ENCODE measurements around the gene RIPOR2. TPM values are rescaled to one million over a fixed set of nuclear protein-coding genes. Genes with fewer than 3 reads are reported as not detected.

Gene RIPOR2
- total and polyA plus RNA-seq, 4 donors: 1.6 to 10.9 (median 3.7) TPM

GRCh38 chr6:24822696-24823095 is 113.1 kb downstream of the RIPOR2 start:
- Histone ChIP-seq H3K9ac (ENCODE audit: low read depth in 1 of 2, low read length in 2 of 2) (no peak overlapping the region), H3K9me3 (ENCODE audit: control insufficient read depth in 4 of 4, low read length in 3 of 4) (no peaks in the 10 kb centered on the region), H3K36me3 (ENCODE audit: control insufficient read depth in 4 of 4, insufficient read depth in 3 of 4, low read depth in 1 of 4, low read length in 3 of 4) (no peaks in the 10 kb centered on the region), H3K4me1 (ENCODE audit: control insufficient read depth in 4 of 4, insufficient read depth in 4 of 4, low read length in 3 of 4) (no peaks in the 10 kb centered on the region), H3K27me3 (ENCODE audit: control insufficient read depth in 4 of 4, insufficient read depth in 4 of 4, low read length in 3 of 4) (no peaks in the 10 kb centered on the region), H3K27ac (ENCODE audit: low read depth in 1 of 2, low read length in 2 of 2) (no peak overlapping the region), H3K4me3 (ENCODE audit: low read depth in 1 of 3, low read length in 3 of 3) (no peak overlapping the region)
- DNase-seq (ENCODE audit: low spot score): no peak
- TF ChIP-seq RXRA (IDR thresholded peaks at IDR 0.05): no peak
- no peak for TF ChIP-seq JUND (IDR thresholded peaks at IDR 0.05)
- no peak for TF ChIP-seq TAF1 (conservative IDR thresholded peaks at IDR 0.05)
- TF ChIP-seq SP1 (IDR thresholded peaks at IDR 0.05): no peak
- no peak for TF ChIP-seq HNF4A (conservative IDR thresholded peaks at IDR 0.05)
- TF ChIP-seq NR2F2 (IDR thresholded peaks at IDR 0.05): no peak
- TF ChIP-seq, protein P1, sequence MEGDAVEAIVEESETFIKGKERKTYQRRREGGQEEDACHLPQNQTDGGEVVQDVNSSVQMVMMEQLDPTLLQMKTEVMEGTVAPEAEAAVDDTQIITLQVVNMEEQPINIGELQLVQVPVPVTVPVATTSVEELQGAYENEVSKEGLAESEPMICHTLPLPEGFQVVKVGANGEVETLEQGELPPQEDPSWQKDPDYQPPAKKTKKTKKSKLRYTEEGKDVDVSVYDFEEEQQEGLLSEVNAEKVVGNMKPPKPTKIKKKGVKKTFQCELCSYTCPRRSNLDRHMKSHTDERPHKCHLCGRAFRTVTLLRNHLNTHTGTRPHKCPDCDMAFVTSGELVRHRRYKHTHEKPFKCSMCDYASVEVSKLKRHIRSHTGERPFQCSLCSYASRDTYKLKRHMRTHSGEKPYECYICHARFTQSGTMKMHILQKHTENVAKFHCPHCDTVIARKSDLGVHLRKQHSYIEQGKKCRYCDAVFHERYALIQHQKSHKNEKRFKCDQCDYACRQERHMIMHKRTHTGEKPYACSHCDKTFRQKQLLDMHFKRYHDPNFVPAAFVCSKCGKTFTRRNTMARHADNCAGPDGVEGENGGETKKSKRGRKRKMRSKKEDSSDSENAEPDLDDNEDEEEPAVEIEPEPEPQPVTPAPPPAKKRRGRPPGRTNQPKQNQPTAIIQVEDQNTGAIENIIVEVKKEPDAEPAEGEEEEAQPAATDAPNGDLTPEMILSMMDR (IDR thresholded peaks at IDR 0.05; ENCODE audit: low read depth, low read length, missing input control): no peak
- TF ChIP-seq ZBTB33 (IDR thresholded peaks at IDR 0.05): no peak
- whole genome bisulfite sequencing: 97% methylated on average over 6 of the region's 6 CpGs

- 77% methylated on average over 3 of the region's 3 CpGs for WGBS
- TF ChIP-seq RAD21 (IDR thresholded peaks at IDR 0.05): no peak
- no peak for TF ChIP-seq FOXA2 (IDR thresholded peaks at IDR 0.05)
- TF ChIP-seq EGR1 (IDR thresholded peaks at IDR 0.05; ENCODE audit: low read depth in 2 of 2): no peak
- TF ChIP-seq, protein P2, sequence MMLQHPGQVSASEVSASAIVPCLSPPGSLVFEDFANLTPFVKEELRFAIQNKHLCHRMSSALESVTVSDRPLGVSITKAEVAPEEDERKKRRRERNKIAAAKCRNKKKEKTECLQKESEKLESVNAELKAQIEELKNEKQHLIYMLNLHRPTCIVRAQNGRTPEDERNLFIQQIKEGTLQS (IDR thresholded peaks at IDR 0.05): no peak
- no peak for TF ChIP-seq HNF4A (conservative IDR thresholded peaks at IDR 0.05)
- TF ChIP-seq, protein P1 (IDR thresholded peaks at IDR 0.05; ENCODE audit: low read depth, low read length, missing input control): no peak
- no peak for TF ChIP-seq ZBTB33 (IDR thresholded peaks at IDR 0.05)
- TF ChIP-seq, protein P3, sequence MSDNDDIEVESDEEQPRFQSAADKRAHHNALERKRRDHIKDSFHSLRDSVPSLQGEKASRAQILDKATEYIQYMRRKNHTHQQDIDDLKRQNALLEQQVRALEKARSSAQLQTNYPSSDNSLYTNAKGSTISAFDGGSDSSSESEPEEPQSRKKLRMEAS (IDR thresholded peaks at IDR 0.05): no peak
- no peak for TF ChIP-seq NR2F2 (IDR thresholded peaks at IDR 0.05)
- TF ChIP-seq YY1 (IDR thresholded peaks at IDR 0.05): no peak
- no peak for TF ChIP-seq FOXA1 (IDR thresholded peaks at IDR 0.05)
- no peak for TF ChIP-seq SP1 (IDR thresholded peaks at IDR 0.05)
- no peak for DNase-seq (ENCODE audit: low spot score)
- Histone ChIP-seq H3K9ac (ENCODE audit: low read depth in 1 of 2, low read length in 2 of 2) (no peak overlapping the region), H3K27me3 (ENCODE audit: control insufficient read depth in 4 of 4, insufficient read depth in 4 of 4, low read length in 3 of 4) (no peaks in the 10 kb centered on the region), H3K36me3 (ENCODE audit: control insufficient read depth in 4 of 4, insufficient read depth in 3 of 4, low read depth in 1 of 4, low read length in 3 of 4) (no peaks in the 10 kb centered on the region), H3K27ac (ENCODE audit: low read depth in 1 of 2, low read length in 2 of 2) (no peak overlapping the region), H3K4me3 (ENCODE audit: low read depth in 1 of 3, low read length in 3 of 3) (no peak overlapping the region), H3K9me3 (ENCODE audit: control insufficient read depth in 4 of 4, low read length in 3 of 4) (no peaks in the 10 kb centered on the region), H3K4me1 (ENCODE audit: control insufficient read depth in 4 of 4, insufficient read depth in 4 of 4, low read length in 3 of 4) (no peaks in the 10 kb centered on the region)
Measured at GRCh38 chr6:24821860-24822444, 113.8 kb downstream of the RIPOR2 start.

Data from liver (tissue), 9 donors.